Measurements from ENCODE around the gene SCTR.

SCTR gene

GRCh38 chr2:119402645-119403560, 121.4 kb downstream of the SCTR start:
- DNase-seq, result no peak

GRCh38 chr2:119402106-119402505, 122.2 kb downstream of the SCTR start:
- no peak for DNase-seq

- no peak for DNase-seq
These were observed 127.1 kb downstream of the SCTR start for GRCh38 chr2:119397196-119397595.

GRCh38 chr2:119393971-119394748, 130.1 kb downstream of the SCTR start:
- DNase-seq, result no peak

All from EL (cell line).